GM12874 (cell line): ENCODE measurements around the gene SDR39U1.

ENCODE experiments used
- CTCF ChIP-seq: IDR thresholded peaks from 2 replicates; pipeline ENCODE4 v1.5.1; 2011; ENCODE audit warnings: low read depth, mild to moderate bottlenecking, control low read depth, low read length, moderate library complexity; ENCODE audit not compliant: insufficient read depth

The SDR39U1 gene

DNA sequence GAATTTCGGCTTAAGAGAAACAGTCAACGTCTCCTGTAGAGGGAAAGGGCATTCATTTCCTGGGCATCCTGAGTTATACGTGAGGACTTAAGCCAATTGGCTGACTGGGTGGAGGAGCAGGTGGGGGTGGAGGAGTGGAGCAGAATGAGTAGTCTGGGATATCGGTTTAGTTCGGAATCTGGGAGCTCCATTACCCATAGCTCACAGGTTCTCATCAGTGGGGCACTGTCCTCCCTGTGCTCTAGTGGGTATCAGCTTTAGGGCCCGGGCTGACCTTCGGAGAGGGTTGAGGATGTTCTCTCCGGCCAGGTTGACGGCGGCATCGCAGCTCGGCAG, 704 bp downstream of the SDR39U1 start:
- TF ChIP-seq CTCF: no peak

DNA sequence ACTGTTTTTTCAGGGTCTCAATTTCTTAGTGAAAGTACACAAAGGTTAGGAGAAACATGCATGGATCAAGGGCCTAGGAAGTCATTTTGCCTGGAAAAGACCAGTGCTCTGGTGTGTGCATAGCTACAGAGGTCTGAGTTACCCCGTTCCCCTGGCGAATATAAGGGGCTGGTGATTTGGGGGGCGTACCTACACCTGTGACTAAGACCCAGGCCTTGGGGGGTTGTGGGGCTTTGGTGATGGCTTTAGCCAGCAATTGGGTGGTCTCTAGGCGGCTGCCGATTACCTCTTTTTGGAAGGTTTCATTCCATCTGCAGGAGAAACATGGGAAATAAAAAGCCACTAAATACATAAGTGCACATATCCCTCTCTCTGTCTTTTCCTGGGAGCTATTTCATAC, 1.1 kb downstream of the SDR39U1 start:
- no peak for TF ChIP-seq CTCF

GRCh38 chr14:24440606-24441399, 1.8 kb downstream of the SDR39U1 start:
- no peak for TF ChIP-seq CTCF

DNA sequence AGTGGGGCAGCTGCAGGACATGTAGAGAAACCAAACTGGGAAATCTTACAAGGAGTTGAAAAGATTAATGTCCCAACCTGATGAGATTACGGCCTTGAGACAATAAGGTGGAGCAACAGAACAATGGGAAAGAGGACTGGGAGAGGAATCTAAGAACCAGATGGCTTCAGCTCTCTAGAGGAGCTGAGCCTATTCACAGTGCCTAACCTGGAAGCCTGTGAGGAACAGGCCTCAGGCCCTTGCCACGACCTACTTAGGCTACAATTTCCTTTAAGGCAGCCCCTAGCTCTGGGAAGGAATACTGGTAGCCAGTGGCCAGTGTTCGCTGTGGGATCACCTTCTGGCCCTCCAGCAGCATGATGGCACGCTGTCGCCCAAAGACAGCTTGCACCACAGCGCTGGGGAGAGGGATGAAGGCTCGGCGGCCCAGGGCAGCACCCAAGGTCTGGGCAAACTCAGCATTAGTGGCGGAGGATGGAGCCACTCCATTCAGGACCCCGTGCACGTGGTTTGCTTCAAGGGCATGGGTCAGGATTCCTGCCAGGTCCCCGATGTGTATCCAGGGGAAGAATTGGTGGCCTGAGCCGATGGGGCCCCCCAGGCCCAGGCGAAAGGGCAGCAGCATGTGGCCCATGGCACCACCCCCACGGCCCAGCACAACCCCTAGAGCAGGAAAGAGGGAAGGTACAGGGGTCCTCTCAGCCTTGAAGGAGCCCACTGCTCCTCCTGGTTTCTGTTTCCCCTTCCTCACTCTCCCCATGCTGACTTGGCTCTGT, 2.6 kb downstream of the SDR39U1 start:
- no peak for TF ChIP-seq CTCF

DNA sequence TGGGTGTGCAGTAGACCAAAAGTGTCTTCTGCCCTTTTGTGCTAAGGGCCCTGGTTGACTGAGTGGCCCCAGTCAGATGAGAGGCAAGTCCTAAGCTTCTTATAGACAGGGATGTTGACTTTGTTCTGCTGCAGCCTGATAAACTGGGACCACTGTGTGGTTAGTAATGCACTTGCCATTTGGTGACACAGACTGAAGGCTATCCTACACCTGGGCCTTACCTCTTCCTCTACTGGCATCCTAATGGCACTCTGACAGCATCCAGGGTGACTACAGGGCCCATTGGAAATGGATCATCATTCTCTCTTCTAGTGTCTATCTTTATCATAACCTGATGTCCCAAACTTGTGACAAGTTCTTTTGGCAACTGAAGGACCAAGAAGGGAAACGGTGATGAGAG, 3.3 kb downstream of the SDR39U1 start:
- TF ChIP-seq CTCF: no peak

- TF ChIP-seq CTCF: no peak
These were observed 4.1 kb downstream of the SDR39U1 start for GRCh38 chr14:24438223-24439097.

- no peak for TF ChIP-seq CTCF
These were observed 4.9 kb downstream of the SDR39U1 start for GRCh38 chr14:24437736-24438067.
